Measurements from ENCODE around the gene SIGLEC7. TPM values are rescaled to one million over a fixed set of nuclear protein-coding genes. Genes with fewer than 3 reads are reported as not detected.

SIGLEC7 gene
- total RNA-seq, 1 experiment from 2014 or later, result not detected

Other genes starting within 250 kb of the SIGLEC7 start
- not detected in 2 replicates for gene KLK4, start 230.9 kb upstream of the SIGLEC7 start, total RNA-seq (2014; rRNA removed; shearing (Covaris generic))
- 0.64 TPM in 1 of 2 replicates, not detected in the other for gene KLK5, start 189.3 kb upstream of the SIGLEC7 start, total RNA-seq (2014; rRNA removed; shearing (Covaris generic))
- gene KLK6, start 172.7 kb upstream of the SIGLEC7 start, total RNA-seq (2014; rRNA removed; shearing (Covaris generic)), result not detected in 2 replicates
- not detected in 2 replicates for gene KLK7, start 158.4 kb upstream of the SIGLEC7 start, total RNA-seq (2014; rRNA removed; shearing (Covaris generic))
- gene KLK8, start 140.7 kb upstream of the SIGLEC7 start, total RNA-seq (2014; rRNA removed; shearing (Covaris generic)), result not detected in 2 replicates
- not detected in 2 replicates for gene KLK10, start 122.6 kb upstream of the SIGLEC7 start, total RNA-seq (2014; rRNA removed; shearing (Covaris generic))
- gene KLK11, start 115.7 kb upstream of the SIGLEC7 start, total RNA-seq (2014; rRNA removed; shearing (Covaris generic)), result not detected in 2 replicates
- gene KLK12, start 107.3 kb upstream of the SIGLEC7 start, total RNA-seq (2014; rRNA removed; shearing (Covaris generic)), result not detected in 2 replicates
- gene KLK13, start 77.2 kb upstream of the SIGLEC7 start, total RNA-seq (2014; rRNA removed; shearing (Covaris generic)), result not detected in 2 replicates
- gene KLK14, start 59.4 kb upstream of the SIGLEC7 start, total RNA-seq (2014; rRNA removed; shearing (Covaris generic)), result not detected in 2 replicates
- gene CTU1, start 33.9 kb upstream of the SIGLEC7 start, total RNA-seq (2014; rRNA removed; shearing (Covaris generic)), result 2.8 and 6.0 TPM in 2 replicates
- not detected in 2 replicates for gene SIGLEC9, start 17.4 kb upstream of the SIGLEC7 start, total RNA-seq (2014; rRNA removed; shearing (Covaris generic))
- gene CD33, start 82.8 kb downstream of the SIGLEC7 start, total RNA-seq (2014; rRNA removed; shearing (Covaris generic)), result 3.3 and 13.9 TPM in 2 replicates
- gene SIGLECL1, start 108.8 kb downstream of the SIGLEC7 start, total RNA-seq (2014; rRNA removed; shearing (Covaris generic)), result 0.39 TPM in 1 of 2 replicates, not detected in the other
- gene IGLON5, start 169.3 kb downstream of the SIGLEC7 start, total RNA-seq (2014; rRNA removed; shearing (Covaris generic)), result 0.72 and 1.2 TPM in 2 replicates
- gene VSIG10L, start 199.8 kb downstream of the SIGLEC7 start, total RNA-seq (2014; rRNA removed; shearing (Covaris generic)), result 8.0 and 8.5 TPM in 2 replicates
- gene ETFB, start 224.1 kb downstream of the SIGLEC7 start, total RNA-seq (2014; rRNA removed; shearing (Covaris generic)), result 397 and 449 TPM in 2 replicates
- gene CLDND2, start 226.7 kb downstream of the SIGLEC7 start, total RNA-seq (2014; rRNA removed; shearing (Covaris generic)), result 0.97 TPM in 1 of 2 replicates, not detected in the other
- not detected in 2 replicates for gene NKG7, start 230.4 kb downstream of the SIGLEC7 start, total RNA-seq (2014; rRNA removed; shearing (Covaris generic))
- not detected in 2 replicates for gene LIM2, start 245.7 kb downstream of the SIGLEC7 start, total RNA-seq (2014; rRNA removed; shearing (Covaris generic))
- not detected in 2 replicates for gene C19orf84, start 248.3 kb downstream of the SIGLEC7 start, total RNA-seq (2014; rRNA removed; shearing (Covaris generic))

All from H4 (cell line).